ENCODE results near the gene PERM1. TPM values are rescaled to one million over a fixed set of nuclear protein-coding genes. Genes with fewer than 3 reads are reported as not detected.

PERM1 gene
- total and polyA plus RNA-seq, 9 of the 15 experiments (the other 6 are each of a cell fraction or from before 2014, with no cell fraction given), result not detected

DNA sequence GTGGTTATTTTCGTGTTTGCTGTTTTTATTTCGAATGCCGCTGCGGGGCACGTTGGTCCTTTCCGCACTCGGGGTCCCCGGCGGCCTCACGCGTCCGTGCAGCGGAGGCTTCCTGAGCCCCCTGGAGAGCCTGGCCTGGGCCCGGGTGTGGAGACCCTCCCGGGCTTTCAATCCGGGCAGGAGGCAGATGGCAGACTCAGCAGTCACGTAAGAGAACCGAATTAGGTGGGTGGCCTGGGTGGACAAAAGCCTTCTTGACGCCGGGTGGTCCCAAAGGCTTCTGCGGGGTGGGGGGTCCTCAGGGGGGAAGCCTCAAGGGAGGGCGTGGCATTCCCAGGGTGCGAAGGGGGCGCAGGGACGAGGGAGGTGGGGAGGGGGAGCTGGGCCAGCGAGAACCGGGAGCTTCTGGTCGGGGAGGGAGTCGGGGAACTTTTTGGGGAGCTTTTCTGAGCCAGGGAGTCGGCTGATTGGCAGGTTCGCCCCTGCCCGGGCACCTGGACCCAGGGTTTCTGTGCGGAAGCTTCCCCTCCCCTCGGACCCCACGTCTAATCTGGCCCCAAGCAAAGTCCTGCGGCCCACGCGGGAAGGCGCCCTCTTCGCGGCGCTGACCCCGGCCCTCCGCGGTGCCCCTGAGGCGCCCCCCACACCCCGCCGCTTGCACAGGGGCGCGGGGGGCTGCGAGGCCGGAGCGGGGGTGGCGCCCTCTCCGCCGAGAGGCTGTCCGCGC, 19.3 kb upstream of the PERM1 start (continued):
- TF ChIP-seq, protein P1, sequence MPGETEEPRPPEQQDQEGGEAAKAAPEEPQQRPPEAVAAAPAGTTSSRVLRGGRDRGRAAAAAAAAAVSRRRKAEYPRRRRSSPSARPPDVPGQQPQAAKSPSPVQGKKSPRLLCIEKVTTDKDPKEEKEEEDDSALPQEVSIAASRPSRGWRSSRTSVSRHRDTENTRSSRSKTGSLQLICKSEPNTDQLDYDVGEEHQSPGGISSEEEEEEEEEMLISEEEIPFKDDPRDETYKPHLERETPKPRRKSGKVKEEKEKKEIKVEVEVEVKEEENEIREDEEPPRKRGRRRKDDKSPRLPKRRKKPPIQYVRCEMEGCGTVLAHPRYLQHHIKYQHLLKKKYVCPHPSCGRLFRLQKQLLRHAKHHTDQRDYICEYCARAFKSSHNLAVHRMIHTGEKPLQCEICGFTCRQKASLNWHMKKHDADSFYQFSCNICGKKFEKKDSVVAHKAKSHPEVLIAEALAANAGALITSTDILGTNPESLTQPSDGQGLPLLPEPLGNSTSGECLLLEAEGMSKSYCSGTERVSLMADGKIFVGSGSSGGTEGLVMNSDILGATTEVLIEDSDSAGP (CRISPR knock-in tag; IDR thresholded peaks at IDR 0.05), result no peak
- peak; percentile 40 for TF ChIP-seq CHD4 (IDR thresholded peaks at IDR 0.05; ENCODE audit: insufficient read depth, insufficient replicate concordance, low read depth, low read length, poor library complexity, severe bottlenecking)
- TF ChIP-seq UBTF (IDR thresholded peaks at IDR 0.05; ENCODE audit: borderline replicate concordance in 1 of 2, low read depth in 2 of 2, low read length in 2 of 2), result no peak
- TF ChIP-seq AFF4 (CRISPR knock-in tag; IDR thresholded peaks at IDR 0.05), result peak; percentile 95; the same call in 1 of the 2 replicates
- peak in 1 of 2 experiments; percentile 10; a peak in 1 of 4 replicates for TF ChIP-seq TEAD1 (CRISPR knock-in tag; IDR thresholded peaks at IDR 0.05)
- TF ChIP-seq LCOR (CRISPR knock-in tag; IDR thresholded peaks at IDR 0.05), result peak; percentile 65; the same call in 1 of the 2 replicates
- peak; percentile 65; the same call in 1 of the 2 replicates for TF ChIP-seq ZBTB17 (CRISPR knock-in tag; IDR thresholded peaks at IDR 0.05)
- no peak for TF ChIP-seq NCOA2 (IDR thresholded peaks at IDR 0.05; ENCODE audit: partially characterized antibody in 2 of 2)
- 0 out of 2 replicates have a peak, but pooled peaks have one; percentile 36 for TF ChIP-seq FOSL1 (tag; conservative IDR thresholded peaks at IDR 0.05)
- no peak for TF ChIP-seq ZFP36 (IDR thresholded peaks at IDR 0.05; ENCODE audit: low read depth, low read length, partially characterized antibody)
- TF ChIP-seq HDAC3 (IDR thresholded peaks at IDR 0.05; ENCODE audit: borderline replicate concordance, partially characterized antibody), result no peak
- no peak for TF ChIP-seq HLTF (IDR thresholded peaks at IDR 0.05)
- no peak for TF ChIP-seq NFYB (IDR thresholded peaks at IDR 0.05; ENCODE audit: extremely low read depth, insufficient read length)
- TF ChIP-seq GATAD2B (IDR thresholded peaks at IDR 0.05; ENCODE audit: borderline replicate concordance), result peak; percentile 84
- no peak for TF ChIP-seq HOXB6 (CRISPR knock-in tag; IDR thresholded peaks at IDR 0.05; ENCODE audit: borderline replicate concordance)
- TF ChIP-seq MNT (conservative IDR thresholded peaks at IDR 0.05), result peak; percentile 76 to 84; a peak in 3 of 4 replicates
- TF ChIP-seq CCAR2 (IDR thresholded peaks at IDR 0.05; ENCODE audit: low read depth, low read length), result no peak

Data from K562 (cell line).